Fibroblast of lung (primary cell): Measurements from ENCODE around the gene COBL.

Experiments used
- CTCF ChIP-seq, 2 donors: IDR thresholded peaks in 1 of 2; conservative IDR thresholded peaks in 1 of 2; 1 replicate in 1 of 2; 2 replicates in 1 of 2; pipeline ENCODE4 v1.5.1; 2011 to 2012; ENCODE audit warnings: low read length in 2 of 2, control low read depth in 1 of 2, inconsistent platforms in 1 of 2, low read depth in 1 of 2, mild to moderate bottlenecking in 1 of 2
- EZH2 ChIP-seq: IDR thresholded peaks from 2 replicates; pipeline ENCODE4 v1.5.1; 2012; ENCODE audit warnings: low read length, control low read depth, mild to moderate bottlenecking; ENCODE audit errors: missing control alignments

DNA sequence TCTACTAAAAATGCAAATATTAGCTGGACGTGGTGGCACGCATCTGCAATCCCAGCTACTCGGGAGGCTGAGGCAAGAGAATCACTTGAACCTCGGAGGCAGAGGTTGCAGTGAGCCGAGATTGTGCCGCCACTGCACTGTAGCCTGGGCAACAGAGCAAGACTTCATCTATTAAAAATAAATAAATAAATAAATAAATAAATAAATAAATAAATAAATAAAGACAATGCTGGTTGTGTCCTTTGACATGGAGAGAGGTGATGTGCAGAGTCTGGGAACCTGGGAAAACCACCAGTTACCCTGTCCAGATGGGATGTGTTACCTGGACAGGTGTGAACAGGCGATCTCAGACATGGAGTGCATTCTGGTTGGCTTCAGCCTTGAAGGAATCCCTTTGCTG is 102.5 kb downstream of the COBL start:
- TF ChIP-seq CTCF (conservative IDR thresholded peaks at IDR 0.05 in 1 of 2, IDR thresholded peaks at IDR 0.05 in 1 of 2; ENCODE audit: low read depth in 1 of 2, low read length in 2 of 2) = no peak
- no peak for TF ChIP-seq EZH2
